SK-N-SH (cell line): ENCODE data around the gene COL4A2. TPM values are rescaled to one million over a fixed set of nuclear protein-coding genes. Genes with fewer than 3 reads are reported as not detected.

ENCODE experiments used
- CTCF ChIA-PET: fragments of 300-600, 350-600 bp; formaldehyde crosslinking; extraction: SDS; loops from one replicate; lab custom pipeline; 2021; lab: Yijun Ruan, JAX
- POLR2A ChIA-PET: fragments of 350-600 bp; sonication (Branson Sonifier 250); formaldehyde crosslinking; extraction: SDS; loops from one replicate; lab custom pipeline; 2020; ENCODE audit warnings: antibody characterized with exemption, inconsistent platforms; lab: Yijun Ruan, JAX
- DNase-seq: peaks from one replicate; pipeline ENCODE4 v3.0.0; 2012
- H2AFZ ChIP-seq: fragments of 200-600 bp; sonication (generic); 2 replicates; pipeline ENCODE4 v1.8.1; 2016; ENCODE audit warnings: antibody characterized with exemption, mild to moderate bottlenecking, low read depth
- H3F3A ChIP-seq: fragments of 200-600 bp; sonication (generic); replicated peaks from 2 replicates; pipeline ENCODE3; 2016; ENCODE audit warnings: antibody characterized with exemption, mild to moderate bottlenecking; ENCODE audit not compliant: insufficient read depth
- H3K27ac ChIP-seq, 2 experiments: fragments of 200-500 bp in 1 of 2; fragments of 200-600 bp in 1 of 2; sonication (Bioruptor generic) in 1 of 2; sonication (generic), shearing (Covaris generic) in 1 of 2; 2 replicates each; pipeline versions ENCODE4 v1.5.1 to v1.6.1; 2014 to 2016; ENCODE audit warnings: low read depth in 2 of 2, inconsistent platforms in 1 of 2, low read length in 1 of 2, mild to moderate bottlenecking in 1 of 2, mixed read lengths in 1 of 2
- H3K27me3 ChIP-seq: fragments of 200-600 bp; sonication (generic), shearing (Covaris generic); 2 replicates; pipeline ENCODE4 v1.6.1; 2016; ENCODE audit warnings: mixed run types; ENCODE audit not compliant: insufficient read depth
- H3K36me3 ChIP-seq, 2 experiments: fragments of 200-500 bp in 1 of 2; fragments of 200-600 bp in 1 of 2; sonication (Bioruptor generic) in 1 of 2; sonication (generic) in 1 of 2; replicated peaks in 1 of 2; 2 replicates each; pipeline versions ENCODE3 to v1.5.1; 2014 to 2016; ENCODE audit warnings: low read length in 1 of 2, mild to moderate bottlenecking in 1 of 2; ENCODE audit not compliant: insufficient read depth in 2 of 2, control insufficient read depth in 1 of 2
- H3K4me1 ChIP-seq, 2 experiments: fragments of 200-500 bp in 1 of 2; fragments of 200-600 bp in 1 of 2; sonication (Bioruptor generic) in 1 of 2; sonication (generic), shearing (Covaris generic) in 1 of 2; 2 replicates each; pipeline versions ENCODE4 v1.5.1 to v1.6.1; 2014 to 2016; ENCODE audit warnings: low read depth in 1 of 2, low read length in 1 of 2, mixed run types in 1 of 2; ENCODE audit not compliant: insufficient read depth in 2 of 2, control insufficient read depth in 1 of 2
- H3K4me2 ChIP-seq: fragments of 200-600 bp; sonication (generic), shearing (Covaris generic); 2 replicates; pipeline ENCODE4 v1.6.1; 2017; ENCODE audit warnings: mixed run types
- H3K4me3 ChIP-seq, 2 experiments: fragments of 200-500 bp in 1 of 2; fragments of 200-600 bp in 1 of 2; sonication (Bioruptor generic) in 1 of 2; sonication (generic), shearing (Covaris generic) in 1 of 2; 2 replicates each; pipeline versions ENCODE4 v1.5.1 to v1.8.1; 2014 to 2016; ENCODE audit warnings: low read depth in 2 of 2, inconsistent platforms in 1 of 2, low read length in 1 of 2, mild to moderate bottlenecking in 1 of 2, mixed read lengths in 1 of 2, moderate library complexity in 1 of 2
- H3K79me2 ChIP-seq: fragments of 200-600 bp; sonication (generic); 2 replicates; pipeline ENCODE4 v1.8.1; 2017; ENCODE audit warnings: mild to moderate bottlenecking; ENCODE audit not compliant: insufficient read depth
- H3K9ac ChIP-seq: fragments of 200-600 bp; sonication (generic); 2 replicates; pipeline ENCODE4 v1.6.1; 2017; ENCODE audit warnings: mixed run types
- H3K9me2 ChIP-seq: fragments of 200-600 bp; sonication (generic); 2 replicates; pipeline ENCODE4 v1.6.1; 2017; ENCODE audit warnings: mixed run types
- H3K9me3 ChIP-seq: fragments of 200-600 bp; sonication (generic); 2 replicates; pipeline ENCODE4 v1.6.1; 2017; ENCODE audit warnings: mixed run types, mild to moderate bottlenecking, moderate library complexity
- H4K20me1 ChIP-seq: fragments of 200-600 bp; sonication (generic); 2 replicates; pipeline ENCODE4 v1.6.1; 2017; ENCODE audit warnings: mild to moderate bottlenecking, mixed run types; ENCODE audit not compliant: insufficient read depth
- ELF1 ChIP-seq: IDR thresholded peaks from 2 replicates; pipeline ENCODE4 v1.4.0; 2012
- EP300 ChIP-seq, 2 experiments: IDR thresholded peaks; 2 replicates each; pipeline versions ENCODE4 v1.4.0 to v1.6.1; 2012; ENCODE audit warnings: borderline replicate concordance in 1 of 2, low read depth in 1 of 2, low read length in 1 of 2
- EZH2phosphoT487 ChIP-seq: fragments of 200-600 bp; sonication (generic); IDR thresholded peaks from 2 replicates; pipeline ENCODE4 v1.6.1; 2017; ENCODE audit warnings: low read depth, mixed run types, mild to moderate bottlenecking, antibody characterized with exemption, moderate library complexity, borderline replicate concordance
- FOXJ3 ChIP-seq: sonication (generic); formaldehyde crosslinking; IDR thresholded peaks from 2 replicates; pipeline ENCODE4 v1.5.1; 2020; ENCODE audit warnings: mild to moderate bottlenecking, missing genetic modification reagents
- FOXM1 ChIP-seq: IDR thresholded peaks from 2 replicates; pipeline ENCODE4 v1.4.0; 2012; ENCODE audit warnings: low read depth, mild to moderate bottlenecking
- JUND ChIP-seq: IDR thresholded peaks from 2 replicates; pipeline ENCODE4 v1.4.0; 2012
- MAX ChIP-seq: IDR thresholded peaks from 2 replicates; pipeline ENCODE4 v1.4.0; 2012; ENCODE audit warnings: low read depth
- REST ChIP-seq: IDR thresholded peaks from 2 replicates; pipeline ENCODE4 v1.6.1; 2012; ENCODE audit warnings: mild to moderate bottlenecking, low read depth, low read length, moderate library complexity
- RXRA ChIP-seq: IDR thresholded peaks from 2 replicates; pipeline ENCODE4 v1.4.0; 2012; ENCODE audit warnings: low read depth, mild to moderate bottlenecking, borderline replicate concordance
- SIN3A ChIP-seq: IDR thresholded peaks from 2 replicates; pipeline ENCODE4 v1.6.1; 2012; ENCODE audit warnings: low read depth, mild to moderate bottlenecking, low read length, moderate library complexity, borderline replicate concordance
- TEAD4 ChIP-seq: IDR thresholded peaks from 2 replicates; pipeline ENCODE4 v1.4.0; 2012; ENCODE audit warnings: mild to moderate bottlenecking, borderline replicate concordance; ENCODE audit not compliant: insufficient read depth
- USF1 ChIP-seq: IDR thresholded peaks from 2 replicates; pipeline ENCODE4 v1.4.0; 2012; ENCODE audit warnings: low read depth, borderline replicate concordance
- YY1 ChIP-seq: IDR thresholded peaks from 2 replicates; pipeline ENCODE4 v1.4.0; 2012; ENCODE audit warnings: low read depth, mild to moderate bottlenecking
- ZBTB33 ChIP-seq: IDR thresholded peaks from 2 replicates; pipeline ENCODE4 v1.4.0; 2012; ENCODE audit warnings: low read depth, borderline replicate concordance
- WGBS: methylation state at CpG from one replicate; pipeline ENCODE4 v1.1.6; 2017; ENCODE audit warnings: low lambda C conversion rate; 5-methylcytosine and 5-hydroxymethylcytosine counted together
- polyA plus RNA-seq, 3 experiments: library from polyadenylated mRNA; depleted of rRNA; stranded (reverse); fragments of >200 nt; gene quantifications; 2 replicates each; pipeline ENCODE4 v1.2.3, GENCODE V29; 2012

The COL4A2 gene
- polyA plus RNA-seq, 1 of the 3 experiments (the other 2 are of a cell fraction) = 137 TPM

GRCh38 chr13:110273254-110273653, 33.8 kb upstream of the COL4A2 start:
- H3K79me2 ChIP-seq = peaks cover 99% of the 10 kb centered on the region
- ChIA-PET POLR2A (no interaction called here), CTCF (no interaction called here)
- H3K36me3 ChIP-seq = peaks cover 0 to 20% of the 10 kb centered on the region in 2 experiments
- peaks cover 0 to 20% of the 10 kb centered on the region in 2 experiments; a peak in 2 of 4 replicates for H3K4me1 ChIP-seq
- peaks cover 45% of the 10 kb centered on the region; the same call in 1 of the 2 replicates for H4K20me1 ChIP-seq
- no peaks in the 10 kb centered on the region for H3K9me2 ChIP-seq
- no peaks in the 10 kb centered on the region for H3F3A ChIP-seq
- TF ChIP-seq TEAD4 (no peak), YY1 (no peak), EP300 (IDR thresholded peaks at IDR 0.05; ENCODE audit: borderline replicate concordance in 1 of 2, low read depth in 1 of 2, low read length in 1 of 2) (no peak), ELF1 (no peak), SIN3A (no peak), FOXM1 (no peak), RXRA (no peak), EZH2phosphoT487 (no peak), FOXJ3 (CRISPR knock-in tag) (no peak), JUND (no peak), REST (no peak), MAX (no peak), ZBTB33 (no peak), USF1 (no peak)
- H2AFZ ChIP-seq = no peak overlapping the region
- no peak for DNase-seq
- H3K9ac ChIP-seq = no peak overlapping the region
- no peak overlapping the region for H3K27ac ChIP-seq
- no peaks in the 10 kb centered on the region for H3K27me3 ChIP-seq
- H3K4me3 ChIP-seq = no peak overlapping the region
- H3K9me3 ChIP-seq = no peaks in the 10 kb centered on the region
- WGBS = 97% methylated on average over 6 of the region's 6 CpGs
- H3K4me2 ChIP-seq = no peak overlapping the region
